Measurements from ENCODE around the gene SAPCD2.

The SAPCD2 gene

DNA sequence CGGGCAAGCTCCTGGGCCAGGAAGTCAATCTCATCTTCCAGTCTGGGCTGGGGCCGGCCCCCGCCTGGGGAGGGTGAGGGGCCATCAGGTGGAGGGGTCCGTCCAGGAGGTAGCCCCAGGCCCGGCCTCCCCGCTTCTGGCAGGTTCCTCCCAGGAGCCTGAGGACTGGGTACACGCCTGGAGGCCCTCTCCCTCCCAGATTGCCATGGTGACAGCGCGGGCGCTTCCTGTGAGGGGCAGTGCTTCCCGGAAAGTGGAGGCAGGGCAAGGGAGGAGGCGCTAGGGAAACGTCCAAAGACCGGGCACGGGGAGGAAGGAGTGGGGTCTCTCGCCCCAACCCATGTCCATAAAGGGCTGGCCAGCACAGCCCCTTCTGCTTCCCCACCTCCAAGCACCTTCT is 29.2 kb downstream of the SAPCD2 start:
- Histone ChIP-seq H3K27ac (ENCODE audit: low read depth, low read length, poor library complexity, severe bottlenecking) (no peak overlapping the region), H3K9me2 (ENCODE audit: low read depth, low read length) (no peaks in the 10 kb centered on the region), H2AFZ (ENCODE audit: low read length) (no peak overlapping the region), H3F3A (ENCODE audit: insufficient read depth, low read length) (no peaks in the 10 kb centered on the region), H3K9ac (ENCODE audit: low read length) (no peak overlapping the region), H3K27me3 (ENCODE audit: insufficient read depth, low read length) (peaks cover 23% of the 10 kb centered on the region), H3K36me3 (ENCODE audit: insufficient read depth, low read length) (no peaks in the 10 kb centered on the region), H3K9me3 (ENCODE audit: low read length) (no peaks in the 10 kb centered on the region), H3K4me1 (ENCODE audit: insufficient read depth, low read length, severe bottlenecking) (peaks cover 3% of the 10 kb centered on the region), H3K79me2 (ENCODE audit: insufficient read depth, low read length) (no peaks in the 10 kb centered on the region), H4K20me1 (ENCODE audit: insufficient read depth, low read length) (no peaks in the 10 kb centered on the region), H3K4me3 (ENCODE audit: low read depth, low read length, poor library complexity, severe bottlenecking) (no peak overlapping the region), H3K4me2 (ENCODE audit: low read length) (no peak overlapping the region)
- TF ChIP-seq, protein P1, sequence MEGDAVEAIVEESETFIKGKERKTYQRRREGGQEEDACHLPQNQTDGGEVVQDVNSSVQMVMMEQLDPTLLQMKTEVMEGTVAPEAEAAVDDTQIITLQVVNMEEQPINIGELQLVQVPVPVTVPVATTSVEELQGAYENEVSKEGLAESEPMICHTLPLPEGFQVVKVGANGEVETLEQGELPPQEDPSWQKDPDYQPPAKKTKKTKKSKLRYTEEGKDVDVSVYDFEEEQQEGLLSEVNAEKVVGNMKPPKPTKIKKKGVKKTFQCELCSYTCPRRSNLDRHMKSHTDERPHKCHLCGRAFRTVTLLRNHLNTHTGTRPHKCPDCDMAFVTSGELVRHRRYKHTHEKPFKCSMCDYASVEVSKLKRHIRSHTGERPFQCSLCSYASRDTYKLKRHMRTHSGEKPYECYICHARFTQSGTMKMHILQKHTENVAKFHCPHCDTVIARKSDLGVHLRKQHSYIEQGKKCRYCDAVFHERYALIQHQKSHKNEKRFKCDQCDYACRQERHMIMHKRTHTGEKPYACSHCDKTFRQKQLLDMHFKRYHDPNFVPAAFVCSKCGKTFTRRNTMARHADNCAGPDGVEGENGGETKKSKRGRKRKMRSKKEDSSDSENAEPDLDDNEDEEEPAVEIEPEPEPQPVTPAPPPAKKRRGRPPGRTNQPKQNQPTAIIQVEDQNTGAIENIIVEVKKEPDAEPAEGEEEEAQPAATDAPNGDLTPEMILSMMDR (IDR thresholded peaks at IDR 0.05; ENCODE audit: low read length): no peak
- TF ChIP-seq EZH2 (IDR thresholded peaks at IDR 0.05; ENCODE audit: borderline replicate concordance, low read length): no peak

DNA sequence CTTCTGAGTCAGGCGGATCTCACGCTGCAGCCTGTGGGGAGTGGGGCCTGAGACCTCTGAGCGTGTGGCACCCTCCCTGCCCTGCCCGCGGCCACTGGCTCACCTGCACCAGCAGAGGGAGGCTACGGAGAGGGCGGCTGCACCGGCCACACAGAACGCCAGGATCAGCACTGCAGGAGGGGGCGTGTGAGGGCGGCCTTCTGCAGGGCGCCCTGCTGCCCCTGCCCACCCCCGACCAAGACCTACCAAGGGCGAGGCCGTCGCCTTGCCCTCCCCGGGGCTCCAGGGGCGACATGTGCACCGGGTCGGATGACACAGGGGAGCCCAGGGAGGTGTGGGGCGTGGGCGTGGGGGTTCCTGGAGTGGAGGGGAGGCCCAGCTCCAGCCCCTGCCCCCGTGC is 29.8 kb downstream of the SAPCD2 start:
- TF ChIP-seq EZH2 (IDR thresholded peaks at IDR 0.05; ENCODE audit: borderline replicate concordance, low read length): no peak
- TF ChIP-seq, protein P1 (IDR thresholded peaks at IDR 0.05; ENCODE audit: low read length): no peak
- Histone ChIP-seq H3K4me2 (ENCODE audit: low read length) (no peak overlapping the region), H3K9me2 (ENCODE audit: low read depth, low read length) (no peaks in the 10 kb centered on the region), H3K79me2 (ENCODE audit: insufficient read depth, low read length) (no peaks in the 10 kb centered on the region), H2AFZ (ENCODE audit: low read length) (no peak overlapping the region), H3K9me3 (ENCODE audit: low read length) (no peaks in the 10 kb centered on the region), H3K36me3 (ENCODE audit: insufficient read depth, low read length) (no peaks in the 10 kb centered on the region), H3K27me3 (ENCODE audit: insufficient read depth, low read length) (peaks cover 23% of the 10 kb centered on the region), H3F3A (ENCODE audit: insufficient read depth, low read length) (no peaks in the 10 kb centered on the region), H4K20me1 (ENCODE audit: insufficient read depth, low read length) (no peaks in the 10 kb centered on the region), H3K4me3 (ENCODE audit: low read depth, low read length, poor library complexity, severe bottlenecking) (no peak overlapping the region), H3K27ac (ENCODE audit: low read depth, low read length, poor library complexity, severe bottlenecking) (no peak overlapping the region), H3K9ac (ENCODE audit: low read length) (no peak overlapping the region), H3K4me1 (ENCODE audit: insufficient read depth, low read length, severe bottlenecking) (no peaks in the 10 kb centered on the region)

DNA sequence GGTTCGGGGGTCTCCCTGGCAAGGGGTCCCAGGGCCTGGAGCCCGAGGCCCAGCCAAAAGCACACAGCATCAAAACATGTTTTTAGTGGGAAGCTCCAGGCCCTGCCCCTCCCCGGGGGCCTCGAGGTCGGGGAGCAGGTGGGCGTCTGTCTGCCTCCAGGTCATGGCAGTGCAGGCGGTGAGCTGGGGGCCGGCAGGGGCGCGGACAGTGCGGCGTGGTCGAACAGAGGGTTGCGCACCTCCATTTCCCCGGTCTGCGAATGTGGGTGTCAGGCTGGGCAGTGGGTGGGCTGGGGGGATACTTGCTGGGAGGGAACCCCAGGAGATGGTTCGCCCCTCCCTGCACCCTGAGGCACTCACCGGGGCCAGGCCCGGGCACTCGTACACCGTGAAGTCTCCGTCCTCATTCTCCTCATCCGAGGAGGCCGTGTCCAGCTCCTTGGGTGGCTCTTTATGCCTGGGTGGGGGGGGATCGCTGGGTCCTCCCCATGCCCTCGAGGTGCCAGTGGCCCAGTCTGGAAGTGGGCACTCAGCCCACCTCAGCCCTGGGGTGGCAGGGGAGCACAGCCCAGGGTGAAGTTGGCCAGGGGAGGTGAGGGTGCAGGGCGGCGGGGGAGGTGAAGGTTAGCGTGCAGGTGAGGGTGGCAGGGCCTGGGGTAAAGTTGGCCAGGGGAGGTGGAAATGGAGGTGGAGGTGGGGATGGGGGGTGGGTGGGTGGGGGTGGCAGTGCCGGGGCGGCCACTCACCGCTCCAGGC is 30.6 kb downstream of the SAPCD2 start:
- Histone ChIP-seq H3K4me1 (ENCODE audit: insufficient read depth, low read length, severe bottlenecking) (no peaks in the 10 kb centered on the region), H3K9ac (ENCODE audit: low read length) (no peak overlapping the region), H3K9me3 (ENCODE audit: low read length) (no peaks in the 10 kb centered on the region), H3K27ac (ENCODE audit: low read depth, low read length, poor library complexity, severe bottlenecking) (no peak overlapping the region), H3K9me2 (ENCODE audit: low read depth, low read length) (no peaks in the 10 kb centered on the region), H4K20me1 (ENCODE audit: insufficient read depth, low read length) (no peaks in the 10 kb centered on the region), H2AFZ (ENCODE audit: low read length) (no peak overlapping the region), H3K79me2 (ENCODE audit: insufficient read depth, low read length) (no peaks in the 10 kb centered on the region), H3K27me3 (ENCODE audit: insufficient read depth, low read length) (peaks cover 18% of the 10 kb centered on the region; the same call in 1 of the 2 replicates), H3K36me3 (ENCODE audit: insufficient read depth, low read length) (no peaks in the 10 kb centered on the region), H3K4me3 (ENCODE audit: low read depth, low read length, poor library complexity, severe bottlenecking) (no peak overlapping the region), H3F3A (ENCODE audit: insufficient read depth, low read length) (no peaks in the 10 kb centered on the region), H3K4me2 (ENCODE audit: low read length) (no peak overlapping the region)
- TF ChIP-seq, protein P1 (IDR thresholded peaks at IDR 0.05; ENCODE audit: low read length): no peak
- TF ChIP-seq EZH2 (IDR thresholded peaks at IDR 0.05; ENCODE audit: borderline replicate concordance, low read length): no peak
